ENCODE data around the gene ADCY10.
A peak's percentile ranks its signal among the peaks of the same experiment; 100 is the strongest.
"Not testable (repeated sequence)": the region's sequence is repeated elsewhere in the genome, so short reads cannot be mapped to it uniquely, and the experiment has no call there.

Gene ADCY10

GRCh38 chr1:167934426-167935215 lies 20.7 kb upstream of the ADCY10 start:
- Mint-ChIP-seq H3K27me3 (ENCODE audit: low read depth) (no peaks in the 10 kb centered on the region), H3K9me3 (no peaks in the 10 kb centered on the region), H3K27ac (peak overlapping the region; percentile 98), H3K4me1 (ENCODE audit: low read depth) (peaks cover 27% of the 10 kb centered on the region), H3K4me3 (peak overlapping the region; percentile 96), H3K36me3 (ENCODE audit: low read depth) (peaks cover 4% of the 10 kb centered on the region)

GRCh38 chr1:167933788-167934187 lies 19.9 kb upstream of the ADCY10 start:
- H3K9me3 Mint-ChIP-seq: no peaks in the 10 kb centered on the region
- no peak overlapping the region for H3K27ac Mint-ChIP-seq
- peaks cover 4% of the 10 kb centered on the region for H3K36me3 Mint-ChIP-seq (ENCODE audit: low read depth)
- no peaks in the 10 kb centered on the region for H3K27me3 Mint-ChIP-seq (ENCODE audit: low read depth)
- H3K4me3 Mint-ChIP-seq: no peak overlapping the region
- peaks cover 27% of the 10 kb centered on the region for H3K4me1 Mint-ChIP-seq (ENCODE audit: low read depth)

GRCh38 chr1:167929725-167930124 lies 15.8 kb upstream of the ADCY10 start:
- peaks cover 4% of the 10 kb centered on the region for H3K36me3 Mint-ChIP-seq (ENCODE audit: low read depth)
- no peaks in the 10 kb centered on the region for H3K9me3 Mint-ChIP-seq
- peaks cover 17% of the 10 kb centered on the region for H3K4me1 Mint-ChIP-seq (ENCODE audit: low read depth)
- H3K4me3 Mint-ChIP-seq: no peak overlapping the region
- H3K27me3 Mint-ChIP-seq (ENCODE audit: low read depth): no peaks in the 10 kb centered on the region
- no peak overlapping the region for H3K27ac Mint-ChIP-seq

GRCh38 chr1:167928919-167929318 lies 15.0 kb upstream of the ADCY10 start:
- not testable (repeated sequence) for H3K36me3 Mint-ChIP-seq (ENCODE audit: low read depth)

GRCh38 chr1:167928457-167928852 lies 14.5 kb upstream of the ADCY10 start:
- H3K4me3 Mint-ChIP-seq: no peak overlapping the region
- H3K27ac Mint-ChIP-seq: no peak overlapping the region
- no peaks in the 10 kb centered on the region for H3K9me3 Mint-ChIP-seq
- H3K4me1 Mint-ChIP-seq (ENCODE audit: low read depth): peaks cover 7% of the 10 kb centered on the region
- H3K36me3 Mint-ChIP-seq (ENCODE audit: low read depth): no peaks in the 10 kb centered on the region
- H3K27me3 Mint-ChIP-seq (ENCODE audit: low read depth): no peaks in the 10 kb centered on the region

More at GRCh38 chr1:167928919-167929318, 15.0 kb upstream of the ADCY10 start:
- H3K4me3 Mint-ChIP-seq; H3K27ac Mint-ChIP-seq; H3K9me3 Mint-ChIP-seq; H3K27me3 Mint-ChIP-seq (ENCODE audit: low read depth): not testable (repeated sequence)
- H3K4me1 Mint-ChIP-seq (ENCODE audit: low read depth): peaks cover 10% of the 10 kb centered on the region

GRCh38 chr1:167927046-167927754 lies 13.3 kb upstream of the ADCY10 start:
- H3K36me3 Mint-ChIP-seq (ENCODE audit: low read depth): peaks cover 10% of the 10 kb centered on the region
- H3K27me3 Mint-ChIP-seq (ENCODE audit: low read depth): no peaks in the 10 kb centered on the region
- no peak overlapping the region for H3K4me3 Mint-ChIP-seq
- no peaks in the 10 kb centered on the region for H3K9me3 Mint-ChIP-seq
- peaks cover 3% of the 10 kb centered on the region for H3K4me1 Mint-ChIP-seq (ENCODE audit: low read depth)
- H3K27ac Mint-ChIP-seq: no peak overlapping the region

GRCh38 chr1:167926486-167926997 lies 12.6 kb upstream of the ADCY10 start:
- Mint-ChIP-seq H3K4me1 (ENCODE audit: low read depth) (peaks cover 2% of the 10 kb centered on the region), H3K4me3 (no peak overlapping the region), H3K36me3 (ENCODE audit: low read depth) (peaks cover 10% of the 10 kb centered on the region), H3K9me3 (no peaks in the 10 kb centered on the region), H3K27me3 (ENCODE audit: low read depth) (no peaks in the 10 kb centered on the region), H3K27ac (no peak overlapping the region)

- H3K36me3 Mint-ChIP-seq (ENCODE audit: low read depth): peaks cover 12% of the 10 kb centered on the region
- H3K27me3 Mint-ChIP-seq (ENCODE audit: low read depth): no peaks in the 10 kb centered on the region
- H3K9me3 Mint-ChIP-seq: no peaks in the 10 kb centered on the region
- H3K4me3 Mint-ChIP-seq: no peak overlapping the region
- peaks cover 2% of the 10 kb centered on the region for H3K4me1 Mint-ChIP-seq (ENCODE audit: low read depth)
- no peak overlapping the region for H3K27ac Mint-ChIP-seq
These were observed 10.8 kb upstream of the ADCY10 start for GRCh38 chr1:167924543-167925231.

GRCh38 chr1:167924102-167924501 lies 10.2 kb upstream of the ADCY10 start:
- Mint-ChIP-seq H3K27ac (no peak overlapping the region), H3K4me3 (no peak overlapping the region), H3K27me3 (ENCODE audit: low read depth) (no peaks in the 10 kb centered on the region), H3K9me3 (no peaks in the 10 kb centered on the region), H3K36me3 (ENCODE audit: low read depth) (peaks cover 12% of the 10 kb centered on the region), H3K4me1 (ENCODE audit: low read depth) (peaks cover 2% of the 10 kb centered on the region)

GRCh38 chr1:167923324-167924056 lies 9.6 kb upstream of the ADCY10 start:
- H3K4me3 Mint-ChIP-seq: no peak overlapping the region
- no peak overlapping the region for H3K27ac Mint-ChIP-seq
- H3K36me3 Mint-ChIP-seq (ENCODE audit: low read depth): peaks cover 12% of the 10 kb centered on the region
- no peaks in the 10 kb centered on the region for H3K9me3 Mint-ChIP-seq
- peaks cover 2% of the 10 kb centered on the region for H3K4me1 Mint-ChIP-seq (ENCODE audit: low read depth)
- no peaks in the 10 kb centered on the region for H3K27me3 Mint-ChIP-seq (ENCODE audit: low read depth)

- Mint-ChIP-seq H3K27ac (no peak overlapping the region), H3K36me3 (ENCODE audit: low read depth) (peaks cover 17% of the 10 kb centered on the region), H3K27me3 (ENCODE audit: low read depth) (no peaks in the 10 kb centered on the region), H3K4me1 (ENCODE audit: low read depth) (peaks cover 1% of the 10 kb centered on the region), H3K9me3 (no peaks in the 10 kb centered on the region), H3K4me3 (no peak overlapping the region)
These were observed 8.7 kb upstream of the ADCY10 start for GRCh38 chr1:167922611-167923074.

GRCh38 chr1:167922023-167922422 lies 8.1 kb upstream of the ADCY10 start:
- Mint-ChIP-seq H3K4me3 (no peak overlapping the region), H3K4me1 (ENCODE audit: low read depth) (no peaks in the 10 kb centered on the region), H3K27me3 (ENCODE audit: low read depth) (no peaks in the 10 kb centered on the region), H3K36me3 (ENCODE audit: low read depth) (peaks cover 18% of the 10 kb centered on the region), H3K27ac (no peak overlapping the region), H3K9me3 (no peaks in the 10 kb centered on the region)

GRCh38 chr1:167916766-167917511 lies 3.0 kb upstream of the ADCY10 start:
- Mint-ChIP-seq H3K27ac (no peak overlapping the region), H3K27me3 (ENCODE audit: low read depth) (no peaks in the 10 kb centered on the region), H3K4me3 (no peak overlapping the region), H3K4me1 (ENCODE audit: low read depth) (no peaks in the 10 kb centered on the region), H3K9me3 (no peaks in the 10 kb centered on the region), H3K36me3 (ENCODE audit: low read depth) (peaks cover 14% of the 10 kb centered on the region)
